ENCODE measurements around the gene UTP11.

The UTP11 gene

DNA sequence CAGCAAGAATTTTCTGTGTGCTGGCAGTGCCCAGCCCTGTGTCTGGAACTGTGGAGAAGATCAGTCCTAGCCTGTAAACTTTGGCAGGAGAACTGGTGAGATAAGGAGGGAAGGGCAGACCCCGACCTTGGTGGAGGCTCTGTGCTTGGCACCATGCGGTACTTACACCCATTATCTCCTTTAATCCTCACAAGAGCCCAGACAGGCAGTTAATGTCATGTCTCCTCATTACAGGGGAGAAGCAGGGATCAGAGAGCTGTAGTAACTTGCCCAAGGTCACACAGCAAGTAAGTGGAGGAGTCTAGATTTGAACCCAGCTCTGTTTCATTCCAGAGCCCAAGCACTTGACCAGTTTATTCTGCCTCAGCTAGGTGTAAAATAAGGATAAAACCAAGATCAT is 48.0 kb downstream of the UTP11 start:
- Histone ChIP-seq H3K27me3 (ENCODE audit: control insufficient read depth in 5 of 5, insufficient read depth in 4 of 5, low read length in 5 of 5) (peaks cover 3 to 11% (median 7%) of the 10 kb centered on the region in 5 donors), H3K9ac (ENCODE audit: low read length in 5 of 5) (no peak overlapping the region), H3K4me1 (ENCODE audit: control insufficient read depth in 5 of 5, insufficient read depth in 5 of 5, low read length in 5 of 5) (no peaks in the 10 kb centered on the region), H3K27ac (ENCODE audit: low read depth, low read length) (no peak overlapping the region), H3K4me3 (ENCODE audit: low read depth in 1 of 5, low read length in 5 of 5) (no peak overlapping the region), H3K36me3 (ENCODE audit: control insufficient read depth in 5 of 5, insufficient read depth in 5 of 5, low read length in 5 of 5) (no peaks in the 10 kb centered on the region), H3K9me3 (ENCODE audit: control insufficient read depth in 5 of 5, low read length in 5 of 5) (no peaks in the 10 kb centered on the region)

- peaks cover 4 to 11% (median 5%) of the 10 kb centered on the region in 5 donors for H3K27me3 ChIP-seq (ENCODE audit: control insufficient read depth in 5 of 5, insufficient read depth in 4 of 5, low read length in 5 of 5)
- H3K9me3 ChIP-seq (ENCODE audit: control insufficient read depth in 5 of 5, low read length in 5 of 5), result no peaks in the 10 kb centered on the region
- H3K9ac ChIP-seq (ENCODE audit: low read length in 5 of 5), result no peak overlapping the region
- H3K4me1 ChIP-seq (ENCODE audit: control insufficient read depth in 5 of 5, insufficient read depth in 5 of 5, low read length in 5 of 5), result no peaks in the 10 kb centered on the region
- no peak overlapping the region for H3K4me3 ChIP-seq (ENCODE audit: low read depth in 1 of 5, low read length in 5 of 5)
- H3K36me3 ChIP-seq (ENCODE audit: control insufficient read depth in 5 of 5, insufficient read depth in 5 of 5, low read length in 5 of 5), result no peaks in the 10 kb centered on the region
- H3K27ac ChIP-seq (ENCODE audit: low read depth, low read length), result no peak overlapping the region
Observed at GRCh38 chr1:38061290-38061689, 48.8 kb downstream of the UTP11 start.

- Histone ChIP-seq H3K9me3 (ENCODE audit: control insufficient read depth in 5 of 5, low read length in 5 of 5) (no peaks in the 10 kb centered on the region), H3K27ac (ENCODE audit: low read depth, low read length) (no peak overlapping the region), H3K36me3 (ENCODE audit: control insufficient read depth in 5 of 5, insufficient read depth in 5 of 5, low read length in 5 of 5) (no peaks in the 10 kb centered on the region), H3K4me3 (ENCODE audit: low read depth in 1 of 5, low read length in 5 of 5) (no peak overlapping the region), H3K9ac (ENCODE audit: low read length in 5 of 5) (no peak overlapping the region), H3K27me3 (ENCODE audit: control insufficient read depth in 5 of 5, insufficient read depth in 4 of 5, low read length in 5 of 5) (peaks cover 4 to 11% (median 5%) of the 10 kb centered on the region in 5 donors), H3K4me1 (ENCODE audit: control insufficient read depth in 5 of 5, insufficient read depth in 5 of 5, low read length in 5 of 5) (no peaks in the 10 kb centered on the region)
Observed at GRCh38 chr1:38061883-38062328, 49.4 kb downstream of the UTP11 start.

GRCh38 chr1:38062361-38063288 is 50.1 kb downstream of the UTP11 start:
- Histone ChIP-seq H3K27me3 (ENCODE audit: control insufficient read depth in 5 of 5, insufficient read depth in 4 of 5, low read length in 5 of 5) (peaks cover 4 to 11% (median 6%) of the 10 kb centered on the region in 5 donors), H3K9me3 (ENCODE audit: control insufficient read depth in 5 of 5, low read length in 5 of 5) (no peaks in the 10 kb centered on the region), H3K4me3 (ENCODE audit: low read depth in 1 of 5, low read length in 5 of 5) (no peak overlapping the region), H3K9ac (ENCODE audit: low read length in 5 of 5) (no peak overlapping the region), H3K27ac (ENCODE audit: low read depth, low read length) (no peak overlapping the region), H3K4me1 (ENCODE audit: control insufficient read depth in 5 of 5, insufficient read depth in 5 of 5, low read length in 5 of 5) (no peaks in the 10 kb centered on the region), H3K36me3 (ENCODE audit: control insufficient read depth in 5 of 5, insufficient read depth in 5 of 5, low read length in 5 of 5) (no peaks in the 10 kb centered on the region)

GRCh38 chr1:38063616-38064015 is 51.1 kb downstream of the UTP11 start:
- Histone ChIP-seq H3K9me3 (ENCODE audit: control insufficient read depth in 5 of 5, low read length in 5 of 5) (no peaks in the 10 kb centered on the region), H3K9ac (ENCODE audit: low read length in 5 of 5) (no peak overlapping the region), H3K4me1 (ENCODE audit: control insufficient read depth in 5 of 5, insufficient read depth in 5 of 5, low read length in 5 of 5) (no peaks in the 10 kb centered on the region), H3K36me3 (ENCODE audit: control insufficient read depth in 5 of 5, insufficient read depth in 5 of 5, low read length in 5 of 5) (no peaks in the 10 kb centered on the region), H3K27me3 (ENCODE audit: control insufficient read depth in 5 of 5, insufficient read depth in 4 of 5, low read length in 5 of 5) (peaks cover 6 to 18% (median 13%) of the 10 kb centered on the region in 5 donors), H3K4me3 (ENCODE audit: low read depth in 1 of 5, low read length in 5 of 5) (no peak overlapping the region), H3K27ac (ENCODE audit: low read depth, low read length) (no peak overlapping the region)

- Histone ChIP-seq H3K4me1 (ENCODE audit: control insufficient read depth in 5 of 5, insufficient read depth in 5 of 5, low read length in 5 of 5) (no peaks in the 10 kb centered on the region), H3K9me3 (ENCODE audit: control insufficient read depth in 5 of 5, low read length in 5 of 5) (no peaks in the 10 kb centered on the region), H3K9ac (ENCODE audit: low read length in 5 of 5) (no peak overlapping the region), H3K36me3 (ENCODE audit: control insufficient read depth in 5 of 5, insufficient read depth in 5 of 5, low read length in 5 of 5) (no peaks in the 10 kb centered on the region), H3K4me3 (ENCODE audit: low read depth in 1 of 5, low read length in 5 of 5) (no peak overlapping the region), H3K27me3 (ENCODE audit: control insufficient read depth in 5 of 5, insufficient read depth in 4 of 5, low read length in 5 of 5) (peaks cover 11 to 22% (median 18%) of the 10 kb centered on the region in 5 donors), H3K27ac (ENCODE audit: low read depth, low read length) (no peak overlapping the region)
Observed at GRCh38 chr1:38064197-38064903, 51.8 kb downstream of the UTP11 start.

- peaks cover 14 to 39% (median 31%) of the 10 kb centered on the region in 5 donors for H3K27me3 ChIP-seq (ENCODE audit: control insufficient read depth in 5 of 5, insufficient read depth in 4 of 5, low read length in 5 of 5)
- no peaks in the 10 kb centered on the region for H3K9me3 ChIP-seq (ENCODE audit: control insufficient read depth in 5 of 5, low read length in 5 of 5)
- H3K36me3 ChIP-seq (ENCODE audit: control insufficient read depth in 5 of 5, insufficient read depth in 5 of 5, low read length in 5 of 5), result no peaks in the 10 kb centered on the region
- H3K9ac ChIP-seq (ENCODE audit: low read length in 5 of 5), result no peak overlapping the region
- H3K4me3 ChIP-seq (ENCODE audit: low read depth in 1 of 5, low read length in 5 of 5), result no peak overlapping the region
- no peak overlapping the region for H3K27ac ChIP-seq (ENCODE audit: low read depth, low read length)
- H3K4me1 ChIP-seq (ENCODE audit: control insufficient read depth in 5 of 5, insufficient read depth in 5 of 5, low read length in 5 of 5), result no peaks in the 10 kb centered on the region
Observed at GRCh38 chr1:38068220-38068979, 55.9 kb downstream of the UTP11 start.

DNA sequence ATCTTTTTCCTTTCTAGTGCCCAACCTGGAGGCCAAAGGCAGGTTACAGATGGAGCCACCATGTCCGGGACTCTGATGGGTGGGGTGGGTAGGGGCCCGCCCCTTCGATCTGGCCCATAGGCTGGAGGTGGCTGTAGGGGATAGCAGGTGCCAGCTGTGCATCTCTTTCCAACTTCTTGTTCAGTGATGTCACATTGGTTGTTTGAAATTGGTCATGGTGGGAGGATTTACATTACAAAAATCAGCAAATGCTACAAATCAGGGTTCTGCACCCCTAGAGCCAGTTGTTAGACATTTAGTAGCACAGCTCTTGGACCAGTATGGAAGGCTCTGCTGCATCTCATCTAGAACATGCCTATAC is 56.4 kb downstream of the UTP11 start:
- Histone ChIP-seq H3K4me1 (ENCODE audit: control insufficient read depth in 5 of 5, insufficient read depth in 5 of 5, low read length in 5 of 5) (no peaks in the 10 kb centered on the region), H3K9ac (ENCODE audit: low read length in 5 of 5) (no peak overlapping the region), H3K27me3 (ENCODE audit: control insufficient read depth in 5 of 5, insufficient read depth in 4 of 5, low read length in 5 of 5) (peaks cover 14 to 43% (median 34%) of the 10 kb centered on the region in 5 donors), H3K4me3 (ENCODE audit: low read depth in 1 of 5, low read length in 5 of 5) (no peak overlapping the region), H3K9me3 (ENCODE audit: control insufficient read depth in 5 of 5, low read length in 5 of 5) (no peaks in the 10 kb centered on the region), H3K36me3 (ENCODE audit: control insufficient read depth in 5 of 5, insufficient read depth in 5 of 5, low read length in 5 of 5) (no peaks in the 10 kb centered on the region), H3K27ac (ENCODE audit: low read depth, low read length) (no peak overlapping the region)

- Histone ChIP-seq H3K9me3 (ENCODE audit: control insufficient read depth in 5 of 5, low read length in 5 of 5) (no peaks in the 10 kb centered on the region), H3K36me3 (ENCODE audit: control insufficient read depth in 5 of 5, insufficient read depth in 5 of 5, low read length in 5 of 5) (no peaks in the 10 kb centered on the region), H3K27me3 (ENCODE audit: control insufficient read depth in 5 of 5, insufficient read depth in 4 of 5, low read length in 5 of 5) (peaks cover 14 to 39% (median 37%) of the 10 kb centered on the region in 5 donors), H3K4me3 (ENCODE audit: low read depth in 1 of 5, low read length in 5 of 5) (no peak overlapping the region), H3K9ac (ENCODE audit: low read length in 5 of 5) (no peak overlapping the region), H3K4me1 (ENCODE audit: control insufficient read depth in 5 of 5, insufficient read depth in 5 of 5, low read length in 5 of 5) (no peaks in the 10 kb centered on the region), H3K27ac (ENCODE audit: low read depth, low read length) (no peak overlapping the region)
Observed at GRCh38 chr1:38071312-38072256, 59.0 kb downstream of the UTP11 start.

Data from subcutaneous abdominal adipose tissue (tissue), 5 donors.